SK-N-SH treated with all-trans-retinoic acid at 6 μM for 48 hours (cell line): ENCODE results near the gene KLHL35.

Experiments
- ESRRG ChIP-seq: fragments of 250-450 bp; sonication (Bioruptor Pico); IDR thresholded peaks from 2 replicates; pipeline ENCODE4 v1.6.1; 2021; ENCODE audit warnings: mild to moderate bottlenecking
- ISL1 ChIP-seq: fragments of 250-450 bp; sonication (Bioruptor Pico); IDR thresholded peaks from 2 replicates; pipeline ENCODE4 v2.1.2; 2022; ENCODE audit warnings: mild to moderate bottlenecking, moderate library complexity
- OSR1 ChIP-seq: fragments of 250-450 bp; sonication (Bioruptor Pico); IDR thresholded peaks from 2 replicates; pipeline ENCODE4 v1.8.0; 2022; ENCODE audit warnings: moderate library complexity, mild to moderate bottlenecking, inconsistent platforms
- ZC3H10 ChIP-seq: fragments of 250-450 bp; sonication (Bioruptor Pico); IDR thresholded peaks from 2 replicates; pipeline ENCODE4 v1.5.1; 2021; ENCODE audit warnings: mild to moderate bottlenecking, moderate library complexity
- ZFP30 ChIP-seq: fragments of 450-650 bp; formaldehyde crosslinking; IDR thresholded peaks from 2 replicates; pipeline ENCODE4 v1.5.0; 2022; ENCODE audit warnings: mild to moderate bottlenecking, moderate library complexity
- TF ChIP-seq, protein P1 (sequence below): fragments of 250-450 bp; sonication (Bioruptor Pico); IDR thresholded peaks from 2 replicates; pipeline ENCODE4 v1.5.1; 2020; ENCODE audit warnings: low read depth, mild to moderate bottlenecking, moderate library complexity
- TF ChIP-seq, protein P2 (sequence below): fragments of 250-450 bp; sonication (Bioruptor Pico); IDR thresholded peaks from 2 replicates; pipeline ENCODE4 v1.8.0; 2020; ENCODE audit warnings: mild to moderate bottlenecking, moderate library complexity, borderline replicate concordance
- TF ChIP-seq, protein P3 (sequence below): fragments of 250-450 bp; sonication (Bioruptor Pico); IDR thresholded peaks from 2 replicates; pipeline ENCODE4 v1.8.0; 2021; ENCODE audit warnings: low read depth, mild to moderate bottlenecking, moderate library complexity, borderline replicate concordance

DNA sequence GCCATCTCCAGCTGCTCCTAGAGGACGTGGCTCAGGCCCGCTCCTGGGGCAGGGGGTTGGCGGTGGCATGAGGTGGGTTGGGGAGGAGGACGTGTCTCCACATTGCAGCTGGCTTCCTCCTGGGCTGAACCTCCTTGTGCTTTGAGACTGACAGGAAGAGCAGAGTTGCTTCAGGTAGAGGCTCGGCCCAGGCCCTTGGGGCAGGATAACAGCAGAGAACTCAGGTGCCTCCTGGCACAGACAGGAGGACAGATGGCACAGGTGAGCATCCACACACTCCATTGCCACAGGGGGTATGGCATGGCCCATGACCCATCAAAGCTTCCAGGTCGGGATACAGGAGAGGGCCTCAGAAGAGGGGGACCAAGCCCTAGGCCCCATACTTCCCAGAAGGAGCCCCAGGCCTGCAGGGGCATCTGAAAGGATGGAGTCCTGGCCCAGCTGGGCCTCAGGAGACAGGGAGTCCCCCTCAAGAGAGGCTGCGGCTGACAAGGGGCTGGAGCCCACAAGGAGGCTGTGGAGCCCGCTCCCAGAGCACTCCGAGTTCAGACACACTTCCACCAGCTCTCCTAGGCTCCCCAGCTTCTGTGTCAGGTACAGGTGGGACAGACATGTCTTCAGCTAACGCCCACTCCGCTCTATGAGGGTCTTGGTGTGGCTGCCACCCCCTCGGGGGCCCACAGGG is 2.0 kb upstream of the KLHL35 start:
- TF ChIP-seq OSR1 (CRISPR knock-in tag) (no peak), ESRRG (no peak), ISL1 (CRISPR knock-in tag) (no peak), ZC3H10 (CRISPR knock-in tag) (no peak), ZFP30 (no peak)
- TF ChIP-seq, protein P1, sequence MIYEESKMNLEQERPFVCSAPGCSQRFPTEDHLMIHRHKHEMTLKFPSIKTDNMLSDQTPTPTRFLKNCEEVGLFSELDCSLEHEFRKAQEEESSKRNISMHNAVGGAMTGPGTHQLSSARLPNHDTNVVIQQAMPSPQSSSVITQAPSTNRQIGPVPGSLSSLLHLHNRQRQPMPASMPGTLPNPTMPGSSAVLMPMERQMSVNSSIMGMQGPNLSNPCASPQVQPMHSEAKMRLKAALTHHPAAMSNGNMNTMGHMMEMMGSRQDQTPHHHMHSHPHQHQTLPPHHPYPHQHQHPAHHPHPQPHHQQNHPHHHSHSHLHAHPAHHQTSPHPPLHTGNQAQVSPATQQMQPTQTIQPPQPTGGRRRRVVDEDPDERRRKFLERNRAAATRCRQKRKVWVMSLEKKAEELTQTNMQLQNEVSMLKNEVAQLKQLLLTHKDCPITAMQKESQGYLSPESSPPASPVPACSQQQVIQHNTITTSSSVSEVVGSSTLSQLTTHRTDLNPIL (CRISPR knock-in tag): no peak
- TF ChIP-seq, protein P2, sequence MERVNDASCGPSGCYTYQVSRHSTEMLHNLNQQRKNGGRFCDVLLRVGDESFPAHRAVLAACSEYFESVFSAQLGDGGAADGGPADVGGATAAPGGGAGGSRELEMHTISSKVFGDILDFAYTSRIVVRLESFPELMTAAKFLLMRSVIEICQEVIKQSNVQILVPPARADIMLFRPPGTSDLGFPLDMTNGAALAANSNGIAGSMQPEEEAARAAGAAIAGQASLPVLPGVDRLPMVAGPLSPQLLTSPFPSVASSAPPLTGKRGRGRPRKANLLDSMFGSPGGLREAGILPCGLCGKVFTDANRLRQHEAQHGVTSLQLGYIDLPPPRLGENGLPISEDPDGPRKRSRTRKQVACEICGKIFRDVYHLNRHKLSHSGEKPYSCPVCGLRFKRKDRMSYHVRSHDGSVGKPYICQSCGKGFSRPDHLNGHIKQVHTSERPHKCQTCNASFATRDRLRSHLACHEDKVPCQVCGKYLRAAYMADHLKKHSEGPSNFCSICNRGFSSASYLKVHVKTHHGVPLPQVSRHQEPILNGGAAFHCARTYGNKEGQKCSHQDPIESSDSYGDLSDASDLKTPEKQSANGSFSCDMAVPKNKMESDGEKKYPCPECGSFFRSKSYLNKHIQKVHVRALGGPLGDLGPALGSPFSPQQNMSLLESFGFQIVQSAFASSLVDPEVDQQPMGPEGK (CRISPR knock-in tag): no peak
- TF ChIP-seq, protein P3, sequence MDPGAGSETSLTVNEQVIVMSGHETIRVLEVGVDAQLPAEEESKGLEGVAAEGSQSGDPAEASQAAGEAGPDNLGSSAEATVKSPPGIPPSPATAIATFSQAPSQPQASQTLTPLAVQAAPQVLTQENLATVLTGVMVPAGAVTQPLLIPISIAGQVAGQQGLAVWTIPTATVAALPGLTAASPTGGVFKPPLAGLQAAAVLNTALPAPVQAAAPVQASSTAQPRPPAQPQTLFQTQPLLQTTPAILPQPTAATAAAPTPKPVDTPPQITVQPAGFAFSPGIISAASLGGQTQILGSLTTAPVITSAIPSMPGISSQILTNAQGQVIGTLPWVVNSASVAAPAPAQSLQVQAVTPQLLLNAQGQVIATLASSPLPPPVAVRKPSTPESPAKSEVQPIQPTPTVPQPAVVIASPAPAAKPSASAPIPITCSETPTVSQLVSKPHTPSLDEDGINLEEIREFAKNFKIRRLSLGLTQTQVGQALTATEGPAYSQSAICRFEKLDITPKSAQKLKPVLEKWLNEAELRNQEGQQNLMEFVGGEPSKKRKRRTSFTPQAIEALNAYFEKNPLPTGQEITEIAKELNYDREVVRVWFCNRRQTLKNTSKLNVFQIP (CRISPR knock-in tag): no peak
